Measurements from ENCODE around the gene TUBG1. TPM values are rescaled to one million over a fixed set of nuclear protein-coding genes. Genes with fewer than 3 reads are reported as not detected.
"Not testable (repeated sequence)": the region's sequence is repeated elsewhere in the genome, so short reads cannot be mapped to it uniquely, and the experiment has no call there.

The TUBG1 gene
- total RNA-seq, 2 experiments from 2014 or later = 92.6 to 101 TPM

DNA sequence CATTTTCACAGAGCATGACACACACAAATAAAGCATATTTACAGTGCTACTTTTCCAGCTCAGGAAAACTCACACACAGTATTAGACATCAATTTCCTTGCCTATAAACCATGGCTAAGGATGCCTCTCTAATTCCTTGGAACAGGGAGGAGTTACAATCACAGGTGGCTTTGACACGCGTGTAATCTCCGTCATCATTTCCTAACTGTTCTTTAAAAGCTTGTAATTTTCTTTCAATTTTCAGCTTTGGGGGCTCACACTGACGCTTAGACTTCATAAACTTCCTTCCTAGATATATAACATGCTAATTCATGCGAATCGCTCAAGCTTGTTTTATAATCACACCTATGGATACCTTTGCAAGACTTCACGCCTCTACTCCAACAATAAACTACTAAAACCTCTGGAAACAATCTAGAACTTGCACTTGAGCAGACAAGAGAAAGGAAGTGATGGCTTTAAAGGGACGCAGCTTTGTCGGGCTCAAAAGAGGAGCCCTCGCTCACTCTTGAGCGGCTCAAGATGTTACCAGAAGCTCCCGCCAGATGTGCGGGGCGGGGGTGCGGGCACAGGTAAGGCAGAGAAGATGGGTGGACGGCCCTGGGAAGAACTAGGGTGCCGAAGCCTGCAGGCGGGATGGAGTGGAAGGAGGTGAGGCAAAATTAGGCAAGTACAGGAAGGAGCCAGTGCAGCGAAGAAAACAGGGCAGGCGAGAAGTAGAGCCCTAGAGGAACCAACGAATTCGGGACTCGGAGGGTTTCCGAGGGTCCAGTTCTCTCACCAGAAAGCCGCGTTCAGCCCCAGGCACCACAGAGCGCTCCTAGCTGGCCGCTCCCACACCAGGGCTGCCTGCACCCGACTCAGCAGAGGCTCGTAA lies 940 bp upstream of the TUBG1 start:
- H3K27ac Mint-ChIP-seq = peak overlapping the region; percentile 91
- ChIA-PET CTCF (interaction anchor here (0.6 to 2.9 kb wide), 14 partner anchors 10 to 591 kb away, joined by 3 to 42 read pairs (median 4); partner anchors contain the start of genes BECN1, DNAJC7, PSMC3IP and PSME3), POLR2A (interaction anchor here (0.6 to 2.9 kb wide), 9 partner anchors 9 to 226 kb away, joined by 3 to 22 read pairs (median 4); partner anchors contain the start of genes EZH1 and PSMC3IP)
- intact Hi-C loops (cut with micrococcal nuclease) = loop anchor here (1.0 to 2.0 kb wide), 5 partner anchors 31 to 136 kb away; partner anchors contain the start of genes COASY, MLX and PSMC3IP
- peak; percentile 35 for DNase-seq
- H3K4me3 Mint-ChIP-seq = peak overlapping the region; percentile 99
- H3K27me3 Mint-ChIP-seq = no peaks in the 10 kb centered on the region
- H3K36me3 Mint-ChIP-seq = peaks cover 19% of the 10 kb centered on the region
- no peaks in the 10 kb centered on the region for H3K9me3 Mint-ChIP-seq
- H3K4me1 Mint-ChIP-seq (ENCODE audit: low read depth) = peaks cover 47% of the 10 kb centered on the region

GRCh38 chr17:42609814-42610801 lies 625 bp downstream of the TUBG1 start:
- Mint-ChIP-seq H3K4me1 (ENCODE audit: low read depth) (peaks cover 34% of the 10 kb centered on the region), H3K27ac (peak overlapping the region; percentile 91), H3K36me3 (peaks cover 34% of the 10 kb centered on the region), H3K4me3 (peak overlapping the region; percentile 99)
- intact Hi-C loops (cut with micrococcal nuclease) = loop anchor here (1.0 to 2.0 kb wide), 5 partner anchors 33 to 134 kb away; partner anchors contain the start of genes COASY, MLX and PSMC3IP
- POLR2A ChIA-PET = interaction anchor here (0.9 to 2.9 kb wide), 8 partner anchors 9 to 224 kb away, joined by 3 to 22 read pairs (median 4); partner anchors contain the start of genes EZH1 and PSMC3IP
- H3K27me3 Mint-ChIP-seq, H3K9me3 Mint-ChIP-seq: not testable (repeated sequence)
- CTCF ChIA-PET = interaction anchor here (0.8 to 2.9 kb wide), 9 partner anchors 27 to 223 kb away, joined by 3 to 42 read pairs (median 4); partner anchors contain the start of genes PSMC3IP and PSME3
- DNase-seq = peak; percentile 25

DNA sequence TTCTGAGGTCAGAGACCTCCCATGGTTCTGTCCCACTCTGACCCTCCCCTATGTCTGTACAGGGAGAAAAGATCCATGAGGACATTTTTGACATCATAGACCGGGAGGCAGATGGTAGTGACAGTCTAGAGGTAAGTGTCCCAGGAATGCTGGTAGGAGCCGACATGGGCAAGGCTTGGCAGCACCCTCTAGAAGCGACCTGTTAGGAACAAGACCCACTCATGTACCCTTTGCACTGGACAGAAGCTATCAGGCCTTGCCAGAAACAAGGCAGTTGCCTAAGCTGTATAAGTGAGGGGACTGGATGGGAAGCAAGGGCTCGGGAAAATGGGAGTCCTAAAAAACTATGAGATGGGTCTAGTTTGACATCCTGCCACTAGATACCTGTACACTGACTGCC lies 2.5 kb downstream of the TUBG1 start:
- no peak overlapping the region for H3K27ac Mint-ChIP-seq
- CTCF ChIA-PET = interaction anchor here (1.0 to 1.9 kb wide), 2 partner anchors 34 to 67 kb away, joined by 4 to 8 read pairs; partner anchors contain the start of gene PSMC3IP
- H3K4me3 Mint-ChIP-seq = no peak overlapping the region

DNA sequence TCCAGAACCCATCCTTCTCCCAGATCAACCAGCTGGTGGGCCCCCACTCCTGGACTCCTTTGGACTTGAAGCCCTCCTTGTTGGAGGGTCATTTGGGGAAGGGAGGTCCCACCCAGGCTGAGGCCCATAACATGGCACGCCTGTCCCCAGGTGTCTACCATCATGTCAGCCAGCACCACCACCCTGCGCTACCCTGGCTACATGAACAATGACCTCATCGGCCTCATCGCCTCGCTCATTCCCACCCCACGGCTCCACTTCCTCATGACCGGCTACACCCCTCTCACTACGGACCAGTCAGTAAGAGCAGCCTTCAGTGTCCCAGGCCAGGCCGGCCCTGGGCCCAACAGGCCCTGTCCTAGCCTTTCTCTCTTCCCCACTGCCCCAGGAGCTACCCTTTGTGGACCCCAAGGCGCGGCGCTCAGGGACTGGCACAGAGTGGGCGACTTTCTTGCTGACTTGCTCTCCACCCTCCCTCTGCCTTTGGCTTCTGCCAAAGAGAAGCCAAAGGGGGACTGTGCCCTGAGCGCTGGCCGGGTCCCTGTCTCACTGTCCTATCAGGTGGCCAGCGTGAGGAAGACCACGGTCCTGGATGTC lies 4.3 kb downstream of the TUBG1 start:
- no peaks in the 10 kb centered on the region for H3K9me3 Mint-ChIP-seq
- CTCF ChIA-PET = interaction anchor here (0.8 kb wide), 1 partner anchor 35 kb away, joined by 4 read pairs; no protein-coding TSS in a partner anchor

More for the DNA sequence above, 2.5 kb downstream of the TUBG1 start:
- Mint-ChIP-seq H3K4me1 (ENCODE audit: low read depth) (peaks cover 15% of the 10 kb centered on the region), H3K36me3 (peaks cover 41% of the 10 kb centered on the region), H3K27me3 (no peaks in the 10 kb centered on the region), H3K9me3 (no peaks in the 10 kb centered on the region)
- intact Hi-C loops (cut with micrococcal nuclease) = no loop called here
- POLR2A ChIA-PET = no interaction called here
- no peak for DNase-seq

GRCh38 chr17:42617956-42618431 lies 8.5 kb downstream of the TUBG1 start:
- CTCF ChIA-PET = interaction anchor here (2.3 kb wide), 1 partner anchor 40 kb away, joined by 8 read pairs; the partner anchor contains the start of gene PSMC3IP
- peaks cover 26% of the 10 kb centered on the region for H3K36me3 Mint-ChIP-seq
- intact Hi-C loops (cut with micrococcal nuclease) = no loop called here
- no peaks in the 10 kb centered on the region for H3K9me3 Mint-ChIP-seq
- no peak for DNase-seq
- H3K4me1 Mint-ChIP-seq (ENCODE audit: low read depth) = peaks cover 4% of the 10 kb centered on the region
- H3K27ac Mint-ChIP-seq = no peak overlapping the region
- H3K27me3 Mint-ChIP-seq = no peaks in the 10 kb centered on the region
- POLR2A ChIA-PET = interaction anchor here (0.6 to 0.8 kb wide), 2 partner anchors 9 to 39 kb away, joined by 4 to 5 read pairs; no protein-coding TSS in a partner anchor
- H3K4me3 Mint-ChIP-seq = no peak overlapping the region

More for the DNA sequence above, 4.3 kb downstream of the TUBG1 start:
- H3K36me3 Mint-ChIP-seq = peaks cover 41% of the 10 kb centered on the region
- peaks cover 9% of the 10 kb centered on the region for H3K4me1 Mint-ChIP-seq (ENCODE audit: low read depth)
- intact Hi-C loops (cut with micrococcal nuclease) = no loop called here
- H3K27ac Mint-ChIP-seq = no peak overlapping the region
- POLR2A ChIA-PET = interaction anchor here (0.7 kb wide), 2 partner anchors 15 to 272 kb away, joined by 3 to 4 read pairs; no protein-coding TSS in a partner anchor
- DNase-seq = no peak
- H3K27me3 Mint-ChIP-seq = no peaks in the 10 kb centered on the region
- no peak overlapping the region for H3K4me3 Mint-ChIP-seq

- CTCF ChIA-PET = interaction anchor here (0.5 to 2.3 kb wide), 2 partner anchors 40 to 319 kb away, joined by 3 to 8 read pairs; partner anchors contain the start of gene PSMC3IP
- intact Hi-C loops (cut with micrococcal nuclease) = no loop called here
- POLR2A ChIA-PET = interaction anchor here (0.8 to 0.9 kb wide), 2 partner anchors 9 to 40 kb away, joined by 5 read pairs; partner anchors contain the start of genes RETREG3 and TUBG1
Observed at GRCh38 chr17:42618442-42619150, 9.1 kb downstream of the TUBG1 start.

GRCh38 chr17:42621987-42622386 lies 12.5 kb downstream of the TUBG1 start:
- H3K4me1 Mint-ChIP-seq (ENCODE audit: low read depth); H3K36me3 Mint-ChIP-seq; POLR2A ChIA-PET; H3K9me3 Mint-ChIP-seq; intact Hi-C loops (cut with micrococcal nuclease); H3K27ac Mint-ChIP-seq; DNase-seq; H3K4me3 Mint-ChIP-seq; CTCF ChIA-PET; H3K27me3 Mint-ChIP-seq: not testable (repeated sequence)

More at GRCh38 chr17:42618442-42619150, 9.1 kb downstream of the TUBG1 start:
- peak; percentile 16 for DNase-seq
- no peaks in the 10 kb centered on the region for H3K27me3 Mint-ChIP-seq
- H3K4me1 Mint-ChIP-seq (ENCODE audit: low read depth) = peaks cover 4% of the 10 kb centered on the region
- no peak overlapping the region for H3K27ac Mint-ChIP-seq
- H3K36me3 Mint-ChIP-seq = peaks cover 22% of the 10 kb centered on the region
- H3K9me3 Mint-ChIP-seq = no peaks in the 10 kb centered on the region
- H3K4me3 Mint-ChIP-seq = no peak overlapping the region

DNA sequence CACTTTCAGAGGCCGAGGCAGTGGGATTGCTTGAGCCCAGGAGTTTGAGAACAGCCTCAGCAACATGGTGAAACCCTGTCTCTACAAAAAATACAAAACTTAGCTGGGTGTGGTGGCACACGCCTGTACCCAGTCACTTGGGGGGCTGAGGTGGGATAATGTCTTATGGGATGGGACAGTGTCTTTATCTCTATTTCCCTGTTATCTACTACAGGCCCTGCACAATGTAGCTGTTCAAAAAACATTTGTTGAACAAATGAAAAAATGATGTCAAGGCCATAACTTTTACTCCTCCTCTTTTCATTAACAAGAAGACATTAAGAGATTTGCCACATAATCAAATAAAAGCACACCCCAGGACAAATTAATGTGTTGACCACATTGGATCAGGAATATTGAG lies 13.8 kb downstream of the TUBG1 start:
- no peaks in the 10 kb centered on the region for H3K36me3 Mint-ChIP-seq
- CTCF ChIA-PET = interaction anchor here (0.6 to 1.0 kb wide), 2 partner anchors 45 to 261 kb away, joined by 3 to 5 read pairs; no protein-coding TSS in a partner anchor
- H3K27me3 Mint-ChIP-seq = no peaks in the 10 kb centered on the region
- peaks cover 8% of the 10 kb centered on the region for H3K4me1 Mint-ChIP-seq (ENCODE audit: low read depth)
- no peak for DNase-seq
- POLR2A ChIA-PET = no interaction called here
- intact Hi-C loops (cut with micrococcal nuclease) = no loop called here
- H3K27ac Mint-ChIP-seq = no peak overlapping the region
- no peak overlapping the region for H3K4me3 Mint-ChIP-seq
- no peaks in the 10 kb centered on the region for H3K9me3 Mint-ChIP-seq

GRCh38 chr17:42623732-42624596 lies 14.5 kb downstream of the TUBG1 start:
- H3K36me3 Mint-ChIP-seq = no peaks in the 10 kb centered on the region
- no peak overlapping the region for H3K27ac Mint-ChIP-seq
- H3K4me1 Mint-ChIP-seq (ENCODE audit: low read depth) = peaks cover 5% of the 10 kb centered on the region
- CTCF ChIA-PET = interaction anchor here (0.6 to 1.0 kb wide), 2 partner anchors 46 to 260 kb away, joined by 3 to 5 read pairs; no protein-coding TSS in a partner anchor
- H3K9me3 Mint-ChIP-seq = no peaks in the 10 kb centered on the region
- no peak for DNase-seq
- H3K4me3 Mint-ChIP-seq = no peak overlapping the region
- POLR2A ChIA-PET = no interaction called here
- intact Hi-C loops (cut with micrococcal nuclease) = no loop called here
- no peaks in the 10 kb centered on the region for H3K27me3 Mint-ChIP-seq
